ENCODE data around the gene BAD. TPM values are rescaled to one million over a fixed set of nuclear protein-coding genes. Genes with fewer than 3 reads are reported as not detected.

The BAD gene
- total RNA-seq, 1 experiment from 2014 or later, result 23.3 TPM

DNA sequence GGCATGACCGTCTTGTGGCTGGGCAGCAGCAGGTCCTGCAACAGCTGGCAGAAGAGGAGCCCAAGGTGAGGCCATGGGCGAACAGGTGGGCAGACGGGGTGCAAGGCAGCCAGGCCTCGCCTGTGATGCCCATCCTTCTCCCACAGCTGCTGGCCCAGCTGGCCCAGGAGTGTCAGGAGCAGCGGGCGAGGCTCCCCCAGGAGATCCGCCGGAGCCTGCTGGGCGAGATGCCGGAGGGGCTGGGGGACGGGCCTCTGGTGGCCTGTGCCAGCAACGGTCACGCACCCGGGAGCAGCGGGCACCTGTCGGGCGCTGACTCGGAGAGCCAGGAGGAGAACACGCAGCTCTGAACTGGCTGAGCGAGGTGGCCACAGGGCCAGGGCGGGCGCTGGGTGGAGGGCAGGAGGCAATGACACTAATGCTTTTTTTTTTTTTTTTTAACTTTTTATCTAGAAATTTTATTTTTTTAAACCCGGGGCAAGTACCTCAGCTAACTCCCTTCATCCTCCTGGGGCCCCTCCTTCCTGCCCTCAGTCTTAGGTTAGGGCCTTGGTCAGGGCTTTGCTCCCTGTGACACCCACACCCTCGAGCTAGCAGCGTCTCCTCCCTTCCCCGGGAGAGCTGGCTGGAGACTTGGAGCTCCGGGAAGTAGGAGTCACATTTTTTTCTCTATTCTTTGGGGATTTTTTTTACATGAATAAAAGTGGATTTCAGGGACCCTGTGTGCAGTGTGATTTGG is 17.1 kb downstream of the BAD start:
- no peak overlapping the region for H3K27ac ChIP-seq (ENCODE audit: insufficient read length, low read depth, low read length)
- H3K79me1 ChIP-seq (ENCODE audit: insufficient read depth, low read depth, low read length, poor library complexity, severe bottlenecking), result no peaks in the 10 kb centered on the region
- no peak overlapping the region for H3K23ac ChIP-seq (ENCODE audit: insufficient read length, low read depth, low read length)
- H2BK12ac ChIP-seq (ENCODE audit: insufficient read length, low read depth, low read length), result no peak overlapping the region
- H2BK15ac ChIP-seq (ENCODE audit: low read depth, low read length), result no peak overlapping the region
- DNase-seq, result no peak
- H3K23me2 ChIP-seq (ENCODE audit: insufficient read length, low read depth, low read length, poor library complexity, severe bottlenecking), result peaks cover 15% of the 10 kb centered on the region
- no peaks in the 10 kb centered on the region for H3K9me3 ChIP-seq (ENCODE audit: control insufficient read depth, low read depth, low read length)
- Mint-ChIP-seq H3K27me3 (ENCODE audit: low read depth) (no peaks in the 10 kb centered on the region; the same call in 1 of the 2 replicates), H3K27ac (peak overlapping the region in 2 of 3 experiments; percentile 18 to 65; a peak in 1 of 7 replicates), H3K36me3 (ENCODE audit: insufficient read depth in 1 of 3, low read depth in 3 of 3) (peaks cover 21 to 53% (median 39%) of the 10 kb centered on the region in 3 experiments), H3K4me1 (peaks cover 16 to 26% of the 10 kb centered on the region in 2 experiments), H3K4me3 (peak overlapping the region in 1 of 2 experiments; percentile 64; a peak in 2 of 5 replicates), H3K9me3 (no peaks in the 10 kb centered on the region)
- no peak overlapping the region for H4K8ac ChIP-seq (replicated peaks; ENCODE audit: insufficient read length, low read depth, low read length)
- no peak overlapping the region for H3K14ac ChIP-seq (ENCODE audit: insufficient read depth, low read length)
- H4K5ac ChIP-seq (ENCODE audit: insufficient read length, low read depth, low read length), result no peak overlapping the region
- no peaks in the 10 kb centered on the region for H3K4me1 ChIP-seq (ENCODE audit: insufficient read depth, low read length)
- no CpG with 5 or more reads among the region's 27 CpGs for WGBS (ENCODE audit: extremely low coverage, insufficient read length, low lambda C conversion rate)
- TF ChIP-seq, protein P1, sequence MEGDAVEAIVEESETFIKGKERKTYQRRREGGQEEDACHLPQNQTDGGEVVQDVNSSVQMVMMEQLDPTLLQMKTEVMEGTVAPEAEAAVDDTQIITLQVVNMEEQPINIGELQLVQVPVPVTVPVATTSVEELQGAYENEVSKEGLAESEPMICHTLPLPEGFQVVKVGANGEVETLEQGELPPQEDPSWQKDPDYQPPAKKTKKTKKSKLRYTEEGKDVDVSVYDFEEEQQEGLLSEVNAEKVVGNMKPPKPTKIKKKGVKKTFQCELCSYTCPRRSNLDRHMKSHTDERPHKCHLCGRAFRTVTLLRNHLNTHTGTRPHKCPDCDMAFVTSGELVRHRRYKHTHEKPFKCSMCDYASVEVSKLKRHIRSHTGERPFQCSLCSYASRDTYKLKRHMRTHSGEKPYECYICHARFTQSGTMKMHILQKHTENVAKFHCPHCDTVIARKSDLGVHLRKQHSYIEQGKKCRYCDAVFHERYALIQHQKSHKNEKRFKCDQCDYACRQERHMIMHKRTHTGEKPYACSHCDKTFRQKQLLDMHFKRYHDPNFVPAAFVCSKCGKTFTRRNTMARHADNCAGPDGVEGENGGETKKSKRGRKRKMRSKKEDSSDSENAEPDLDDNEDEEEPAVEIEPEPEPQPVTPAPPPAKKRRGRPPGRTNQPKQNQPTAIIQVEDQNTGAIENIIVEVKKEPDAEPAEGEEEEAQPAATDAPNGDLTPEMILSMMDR (conservative IDR thresholded peaks at IDR 0.05), result no peak
- H3K27me3 ChIP-seq (ENCODE audit: insufficient read depth, low read length), result no peaks in the 10 kb centered on the region
- H3K79me2 ChIP-seq (ENCODE audit: insufficient read depth, low read length), result no peaks in the 10 kb centered on the region
- no peak overlapping the region for H3K56ac ChIP-seq (ENCODE audit: insufficient read length, low read depth, low read length)
- no peak overlapping the region for H4K91ac ChIP-seq (ENCODE audit: insufficient read length, low read depth, low read length)
- no peak overlapping the region for H3K9ac ChIP-seq (ENCODE audit: extremely low read depth, insufficient read length, low read length)
- no peak overlapping the region for H2BK5ac ChIP-seq (ENCODE audit: insufficient read length, low read length)
- no peaks in the 10 kb centered on the region for H4K20me1 ChIP-seq (ENCODE audit: control insufficient read depth, insufficient read depth, insufficient read length)
- H3K4me2 ChIP-seq (ENCODE audit: insufficient read depth, insufficient read length, low read length), result no peak overlapping the region
- H3K4ac ChIP-seq (ENCODE audit: low read depth, low read length), result no peak overlapping the region
- no peak overlapping the region for H2BK120ac ChIP-seq (ENCODE audit: low read depth, low read length, poor library complexity, severe bottlenecking)
- H3T11ph ChIP-seq (ENCODE audit: low read length), result no peak overlapping the region
- no peak overlapping the region for H3K18ac ChIP-seq (ENCODE audit: insufficient read length, low read depth, low read length)
- H2AFZ ChIP-seq (ENCODE audit: low read length), result no peak overlapping the region
- H2AK5ac ChIP-seq (ENCODE audit: insufficient read length, low read length), result no peak overlapping the region
- H2BK20ac ChIP-seq (ENCODE audit: low read depth, low read length, poor library complexity, severe bottlenecking), result no peak overlapping the region
